ENCODE measurements around the gene IRX6. TPM values are rescaled to one million over a fixed set of nuclear protein-coding genes. Genes with fewer than 3 reads are reported as not detected.

The IRX6 gene
- total and polyA plus RNA-seq, 2 of the 4 experiments (the other 2 are of a cell fraction), result not detected

- Histone ChIP-seq H3K23ac (ENCODE audit: low read depth, low read length) (no peak overlapping the region), H4K8ac (ENCODE audit: low read depth in 2 of 2, low read length in 2 of 2) (no peak overlapping the region), H2BK120ac (ENCODE audit: low read depth, low read length) (no peak overlapping the region), H3K9me1 (ENCODE audit: insufficient read depth, low read length) (no peaks in the 10 kb centered on the region), H2AK9ac (replicated peaks; ENCODE audit: low read depth, low read length, poor library complexity) (no peak overlapping the region), H3K27ac (ENCODE audit: insufficient read depth, low read length) (no peak overlapping the region), H3K9ac (ENCODE audit: low read depth, low read length) (no peak overlapping the region), H3K9me3 (ENCODE audit: control insufficient read depth, insufficient read depth, low read length) (no peaks in the 10 kb centered on the region), H3K14ac (replicated peaks; ENCODE audit: low read depth, low read length) (no peak overlapping the region), H2BK15ac (ENCODE audit: low read depth, low read length) (no peak overlapping the region), H3K4me2 (ENCODE audit: low read depth, low read length) (no peak overlapping the region), H2BK5ac (ENCODE audit: low read depth, low read length, poor library complexity, severe bottlenecking) (no peak overlapping the region), H3K4me3 (ENCODE audit: insufficient read depth, low read depth, low read length) (no peak overlapping the region), H3K36me3 (ENCODE audit: control insufficient read depth, insufficient read depth, low read length) (no peaks in the 10 kb centered on the region), H3K4me1 (ENCODE audit: control insufficient read depth, insufficient read depth, low read length) (no peaks in the 10 kb centered on the region), H4K5ac (ENCODE audit: low read depth, low read length) (no peak overlapping the region), H3K56ac (ENCODE audit: extremely low read depth, insufficient read depth, low read length) (no peak overlapping the region), H4K20me1 (ENCODE audit: insufficient read depth, low read length) (no peaks in the 10 kb centered on the region), H4K91ac (ENCODE audit: insufficient read depth, low read depth, low read length) (no peak overlapping the region), H3K18ac (ENCODE audit: low read depth, low read length) (no peak overlapping the region), H2BK20ac (ENCODE audit: low read depth, low read length) (no peak overlapping the region), H3K4ac (ENCODE audit: low read depth, low read length) (no peak overlapping the region), H3K79me1 (ENCODE audit: low read depth in 1 of 2, low read length in 2 of 2) (no peaks in the 10 kb centered on the region), H2AFZ (replicated peaks; ENCODE audit: low read length, poor library complexity) (no peak overlapping the region), H2AK5ac (ENCODE audit: low read depth, low read length) (no peak overlapping the region), H3K27me3 (ENCODE audit: control insufficient read depth, insufficient read depth, low read length) (no peaks in the 10 kb centered on the region)
- ATAC-seq (ENCODE audit: low read depth) (no peak), DNase-seq (no peak)
- CTCF ChIA-PET, result interaction anchor here (1.0 kb wide), 1 partner anchor 10 kb away, joined by 3 read pairs; no protein-coding TSS in a partner anchor
- no TSS peak for BruUV-seq (replicated peaks)
- dilution Hi-C loops (cut with HindIII; ENCODE audit: low sequenced_read_pairs, unreplicated experiment), result no loop called here
- TF ChIP-seq POLR2A (IDR thresholded peaks at IDR 0.05; ENCODE audit: low read depth, low read length), result no peak
- no peak for TF ChIP-seq RCOR1 (IDR thresholded peaks at IDR 0.05; ENCODE audit: insufficient replicate concordance, low read length)
- TF ChIP-seq MXI1 (IDR thresholded peaks at IDR 0.05; ENCODE audit: borderline replicate concordance, low read depth, low read length), result no peak
- TF ChIP-seq FOS (IDR thresholded peaks at IDR 0.05; ENCODE audit: low read depth, low read length), result no peak
- no peak for TF ChIP-seq MAZ (IDR thresholded peaks at IDR 0.05; ENCODE audit: borderline replicate concordance, low read depth, low read length)
- no peak for TF ChIP-seq RFX5 (IDR thresholded peaks at IDR 0.05; ENCODE audit: low read depth, low read length)
- no peak for TF ChIP-seq USF2 (IDR thresholded peaks at IDR 0.05; ENCODE audit: low read depth, low read length)
- TF ChIP-seq CTCF (conservative IDR thresholded peaks at IDR 0.05; ENCODE audit: low read depth, low read length), result no peak
- TF ChIP-seq CHD1 (IDR thresholded peaks at IDR 0.05; ENCODE audit: low read depth, low read length), result no peak
- no peak for TF ChIP-seq ELK1 (IDR thresholded peaks at IDR 0.05; ENCODE audit: borderline replicate concordance, low read depth, low read length)
- no peak for TF ChIP-seq NFE2L2 (IDR thresholded peaks at IDR 0.05; ENCODE audit: low read depth, low read length)
- TF ChIP-seq BHLHE40 (IDR thresholded peaks at IDR 0.05; ENCODE audit: low read depth, low read length), result no peak
- no peak for TF ChIP-seq SMC3 (IDR thresholded peaks at IDR 0.05; ENCODE audit: low read depth, low read length)
- no peak for TF ChIP-seq CEBPB (IDR thresholded peaks at IDR 0.05; ENCODE audit: low read depth, low read length)
- TF ChIP-seq MAFK (IDR thresholded peaks at IDR 0.05; ENCODE audit: low read depth, low read length), result no peak
- TF ChIP-seq RAD21 (IDR thresholded peaks at IDR 0.05; ENCODE audit: low read length), result no peak
- intact Hi-C loops (cut with micrococcal nuclease), result no loop called here
- POLR2A ChIA-PET (ENCODE audit: unreplicated experiment), result no interaction called here
- in situ Hi-C loops (cut with MboI; ENCODE audit: low sequenced_read_pairs), result no loop called here
- no CpG with 5 or more reads among the region's 4 CpGs for WGBS, 2 experiments (ENCODE audit: extremely low coverage in 2 of 2, insufficient read length in 1 of 2)
Measured at GRCh38 chr16:55280587-55280986, 43.4 kb upstream of the IRX6 start.
